H1 (cell line): ENCODE results near the gene NIPAL1. TPM values are rescaled to one million over a fixed set of nuclear protein-coding genes. Genes with fewer than 3 reads are reported as not detected.

Experiments
- EZH2 ChIP-seq: fragments of 200-600 bp; sonication (generic); IDR thresholded peaks from 2 replicates; pipeline ENCODE4 v1.7.1; 2012; ENCODE audit warnings: low read depth, mild to moderate bottlenecking, moderate library complexity, low read length, inconsistent platforms; ENCODE audit not compliant: severe bottlenecking
- SP4 ChIP-seq: IDR thresholded peaks from 2 replicates; pipeline ENCODE4 v1.6.1; 2012; ENCODE audit warnings: low read length, inconsistent platforms
- polyA plus RNA-seq, 7 experiments: library from polyadenylated mRNA; depleted of rRNA in 3 of 7; stranded (reverse) in 5 of 7; unstranded in 2 of 7; fragments of >200 nt in 5 of 7; fragments of 200-250 nt in 2 of 7; gene quantifications; 1 replicate in 5 of 7; 2 replicates in 1 of 7; 4 replicates in 1 of 7; pipeline versions ENCODE4 v1.2.1 to v1.2.3, GENCODE V29; 2011 to 2013; ENCODE audit warnings: missing spikeins in 2 of 7, mixed read lengths in 2 of 7
- total RNA-seq: library from RNA; stranded (reverse); fragmentation: NEBNext Ultra II Directional; extraction: Animal tissue kit (Norgen Biotek cat#: 25700); gene quantifications from 2 replicates; pipeline ENCODE4 v1.2.1, GENCODE V29; 2021
- TF ChIP-seq, protein P1 (sequence below): fragments of 300-600 bp; sonication (generic); IDR thresholded peaks from 2 replicates; pipeline ENCODE4 v1.7.1; 2012; ENCODE audit warnings: low read length, moderate library complexity, mild to moderate bottlenecking, inconsistent platforms; ENCODE audit not compliant: insufficient replicate concordance
- TF ChIP-seq, protein P2 (sequence below): IDR thresholded peaks from 2 replicates; pipeline ENCODE4 v1.6.1; 2012; ENCODE audit warnings: inconsistent platforms

The NIPAL1 gene
- total and polyA plus RNA-seq, 2 of the 8 experiments (the other 6 are each of a cell fraction or from before 2014, with no cell fraction given): 1.4 to 4.9 TPM

DNA sequence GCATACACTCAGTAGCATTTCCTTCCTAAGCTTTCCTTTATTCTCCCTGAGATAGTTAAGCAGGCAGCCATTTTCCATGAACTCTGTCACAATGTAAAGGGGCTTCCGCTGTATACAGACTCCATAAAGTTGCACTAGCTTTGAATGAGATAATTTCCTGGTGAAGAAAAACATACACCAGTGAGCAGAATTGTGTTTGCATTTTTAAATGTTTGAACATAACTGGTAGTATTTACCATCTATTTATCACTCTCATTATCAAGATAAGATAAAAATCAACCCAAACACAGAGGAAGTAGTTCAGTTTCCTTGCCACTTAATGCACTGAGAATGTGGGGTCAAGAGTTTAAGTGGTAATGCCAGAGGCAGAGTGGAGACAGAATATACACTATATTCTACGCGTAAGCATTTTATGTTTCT is 63.4 kb downstream of the NIPAL1 start (continued):
- TF ChIP-seq, protein P1, sequence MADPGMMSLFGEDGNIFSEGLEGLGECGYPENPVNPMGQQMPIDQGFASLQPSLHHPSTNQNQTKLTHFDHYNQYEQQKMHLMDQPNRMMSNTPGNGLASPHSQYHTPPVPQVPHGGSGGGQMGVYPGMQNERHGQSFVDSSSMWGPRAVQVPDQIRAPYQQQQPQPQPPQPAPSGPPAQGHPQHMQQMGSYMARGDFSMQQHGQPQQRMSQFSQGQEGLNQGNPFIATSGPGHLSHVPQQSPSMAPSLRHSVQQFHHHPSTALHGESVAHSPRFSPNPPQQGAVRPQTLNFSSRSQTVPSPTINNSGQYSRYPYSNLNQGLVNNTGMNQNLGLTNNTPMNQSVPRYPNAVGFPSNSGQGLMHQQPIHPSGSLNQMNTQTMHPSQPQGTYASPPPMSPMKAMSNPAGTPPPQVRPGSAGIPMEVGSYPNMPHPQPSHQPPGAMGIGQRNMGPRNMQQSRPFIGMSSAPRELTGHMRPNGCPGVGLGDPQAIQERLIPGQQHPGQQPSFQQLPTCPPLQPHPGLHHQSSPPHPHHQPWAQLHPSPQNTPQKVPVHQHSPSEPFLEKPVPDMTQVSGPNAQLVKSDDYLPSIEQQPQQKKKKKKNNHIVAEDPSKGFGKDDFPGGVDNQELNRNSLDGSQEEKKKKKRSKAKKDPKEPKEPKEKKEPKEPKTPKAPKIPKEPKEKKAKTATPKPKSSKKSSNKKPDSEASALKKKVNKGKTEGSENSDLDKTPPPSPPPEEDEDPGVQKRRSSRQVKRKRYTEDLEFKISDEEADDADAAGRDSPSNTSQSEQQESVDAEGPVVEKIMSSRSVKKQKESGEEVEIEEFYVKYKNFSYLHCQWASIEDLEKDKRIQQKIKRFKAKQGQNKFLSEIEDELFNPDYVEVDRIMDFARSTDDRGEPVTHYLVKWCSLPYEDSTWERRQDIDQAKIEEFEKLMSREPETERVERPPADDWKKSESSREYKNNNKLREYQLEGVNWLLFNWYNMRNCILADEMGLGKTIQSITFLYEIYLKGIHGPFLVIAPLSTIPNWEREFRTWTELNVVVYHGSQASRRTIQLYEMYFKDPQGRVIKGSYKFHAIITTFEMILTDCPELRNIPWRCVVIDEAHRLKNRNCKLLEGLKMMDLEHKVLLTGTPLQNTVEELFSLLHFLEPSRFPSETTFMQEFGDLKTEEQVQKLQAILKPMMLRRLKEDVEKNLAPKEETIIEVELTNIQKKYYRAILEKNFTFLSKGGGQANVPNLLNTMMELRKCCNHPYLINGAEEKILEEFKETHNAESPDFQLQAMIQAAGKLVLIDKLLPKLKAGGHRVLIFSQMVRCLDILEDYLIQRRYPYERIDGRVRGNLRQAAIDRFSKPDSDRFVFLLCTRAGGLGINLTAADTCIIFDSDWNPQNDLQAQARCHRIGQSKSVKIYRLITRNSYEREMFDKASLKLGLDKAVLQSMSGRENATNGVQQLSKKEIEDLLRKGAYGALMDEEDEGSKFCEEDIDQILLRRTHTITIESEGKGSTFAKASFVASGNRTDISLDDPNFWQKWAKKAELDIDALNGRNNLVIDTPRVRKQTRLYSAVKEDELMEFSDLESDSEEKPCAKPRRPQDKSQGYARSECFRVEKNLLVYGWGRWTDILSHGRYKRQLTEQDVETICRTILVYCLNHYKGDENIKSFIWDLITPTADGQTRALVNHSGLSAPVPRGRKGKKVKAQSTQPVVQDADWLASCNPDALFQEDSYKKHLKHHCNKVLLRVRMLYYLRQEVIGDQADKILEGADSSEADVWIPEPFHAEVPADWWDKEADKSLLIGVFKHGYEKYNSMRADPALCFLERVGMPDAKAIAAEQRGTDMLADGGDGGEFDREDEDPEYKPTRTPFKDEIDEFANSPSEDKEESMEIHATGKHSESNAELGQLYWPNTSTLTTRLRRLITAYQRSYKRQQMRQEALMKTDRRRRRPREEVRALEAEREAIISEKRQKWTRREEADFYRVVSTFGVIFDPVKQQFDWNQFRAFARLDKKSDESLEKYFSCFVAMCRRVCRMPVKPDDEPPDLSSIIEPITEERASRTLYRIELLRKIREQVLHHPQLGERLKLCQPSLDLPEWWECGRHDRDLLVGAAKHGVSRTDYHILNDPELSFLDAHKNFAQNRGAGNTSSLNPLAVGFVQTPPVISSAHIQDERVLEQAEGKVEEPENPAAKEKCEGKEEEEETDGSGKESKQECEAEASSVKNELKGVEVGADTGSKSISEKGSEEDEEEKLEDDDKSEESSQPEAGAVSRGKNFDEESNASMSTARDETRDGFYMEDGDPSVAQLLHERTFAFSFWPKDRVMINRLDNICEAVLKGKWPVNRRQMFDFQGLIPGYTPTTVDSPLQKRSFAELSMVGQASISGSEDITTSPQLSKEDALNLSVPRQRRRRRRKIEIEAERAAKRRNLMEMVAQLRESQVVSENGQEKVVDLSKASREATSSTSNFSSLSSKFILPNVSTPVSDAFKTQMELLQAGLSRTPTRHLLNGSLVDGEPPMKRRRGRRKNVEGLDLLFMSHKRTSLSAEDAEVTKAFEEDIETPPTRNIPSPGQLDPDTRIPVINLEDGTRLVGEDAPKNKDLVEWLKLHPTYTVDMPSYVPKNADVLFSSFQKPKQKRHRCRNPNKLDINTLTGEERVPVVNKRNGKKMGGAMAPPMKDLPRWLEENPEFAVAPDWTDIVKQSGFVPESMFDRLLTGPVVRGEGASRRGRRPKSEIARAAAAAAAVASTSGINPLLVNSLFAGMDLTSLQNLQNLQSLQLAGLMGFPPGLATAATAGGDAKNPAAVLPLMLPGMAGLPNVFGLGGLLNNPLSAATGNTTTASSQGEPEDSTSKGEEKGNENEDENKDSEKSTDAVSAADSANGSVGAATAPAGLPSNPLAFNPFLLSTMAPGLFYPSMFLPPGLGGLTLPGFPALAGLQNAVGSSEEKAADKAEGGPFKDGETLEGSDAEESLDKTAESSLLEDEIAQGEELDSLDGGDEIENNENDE: no peak
- TF ChIP-seq SP4 (no peak), EZH2 (no peak)
- TF ChIP-seq, protein P2, sequence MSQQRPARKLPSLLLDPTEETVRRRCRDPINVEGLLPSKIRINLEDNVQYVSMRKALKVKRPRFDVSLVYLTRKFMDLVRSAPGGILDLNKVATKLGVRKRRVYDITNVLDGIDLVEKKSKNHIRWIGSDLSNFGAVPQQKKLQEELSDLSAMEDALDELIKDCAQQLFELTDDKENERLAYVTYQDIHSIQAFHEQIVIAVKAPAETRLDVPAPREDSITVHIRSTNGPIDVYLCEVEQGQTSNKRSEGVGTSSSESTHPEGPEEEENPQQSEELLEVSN: no peak
